Mesothelial cell of epicardium (in vitro differentiated cells): ENCODE data around the gene PDE4D. TPM values are rescaled to one million over a fixed set of nuclear protein-coding genes. Genes with fewer than 3 reads are reported as not detected.

Source experiments
- DNase-seq, 2 experiments: peaks; one replicate each; pipeline ENCODE4 v3.0.0; 2021; ENCODE audit warnings: low spot score in 2 of 2; ENCODE audit not compliant: unreplicated experiment in 2 of 2
- H3K27ac Mint-ChIP-seq: 2 replicates; pipeline ENCODE4 v1.8.0; 2021; ENCODE audit warnings: mixed read lengths
- H3K27me3 Mint-ChIP-seq: 2 replicates; pipeline ENCODE4 v1.8.0; 2021; ENCODE audit warnings: low read depth, mixed read lengths
- H3K36me3 Mint-ChIP-seq: 2 replicates; pipeline ENCODE4 v1.8.0; 2021; ENCODE audit warnings: mixed read lengths
- H3K4me1 Mint-ChIP-seq: 2 replicates; pipeline ENCODE4 v1.8.0; 2021; ENCODE audit warnings: mixed read lengths
- H3K4me3 Mint-ChIP-seq: 2 replicates; pipeline ENCODE4 v1.8.0; 2021; ENCODE audit warnings: mild to moderate bottlenecking, moderate library complexity, mixed read lengths
- H3K9me3 Mint-ChIP-seq: 2 replicates; pipeline ENCODE4 v1.8.0; 2021; ENCODE audit warnings: mixed read lengths
- total RNA-seq: library from RNA; stranded (reverse); gene quantifications from 3 replicates; pipeline ENCODE4 v1.2.1, GENCODE V29; 2021
- TF ChIP-seq, protein P1 (sequence below): fragments of 200-600 bp; sonication (generic); IDR thresholded peaks from one replicate; pipeline ENCODE4 v1.5.0; 2021; ENCODE audit warnings: antibody characterized with exemption; ENCODE audit not compliant: unreplicated experiment

Gene PDE4D
- total RNA-seq, 1 donor from 2014 or later, result 105 TPM

DNA sequence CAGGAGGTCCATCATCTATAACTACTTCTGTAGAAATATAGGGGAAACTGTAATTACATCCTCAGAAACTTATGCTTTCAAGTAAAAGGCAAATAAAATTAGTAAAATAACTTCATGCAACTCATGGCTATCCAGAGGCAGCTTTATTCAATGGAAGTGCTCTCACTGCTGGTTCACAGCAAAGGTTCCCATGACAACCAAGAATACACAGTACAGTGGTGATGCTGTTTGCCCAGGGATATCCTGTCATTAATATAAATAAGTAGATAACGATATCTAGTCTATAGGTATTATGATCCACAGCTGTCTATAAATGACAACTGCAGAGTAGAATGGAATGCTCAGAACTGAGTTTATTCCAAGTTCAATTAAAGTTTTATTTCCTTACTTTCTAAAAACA is 390.3 kb downstream of the PDE4D start:
- Mint-ChIP-seq H3K4me3 (no peak overlapping the region), H3K27me3 (no peaks in the 10 kb centered on the region)

DNA sequence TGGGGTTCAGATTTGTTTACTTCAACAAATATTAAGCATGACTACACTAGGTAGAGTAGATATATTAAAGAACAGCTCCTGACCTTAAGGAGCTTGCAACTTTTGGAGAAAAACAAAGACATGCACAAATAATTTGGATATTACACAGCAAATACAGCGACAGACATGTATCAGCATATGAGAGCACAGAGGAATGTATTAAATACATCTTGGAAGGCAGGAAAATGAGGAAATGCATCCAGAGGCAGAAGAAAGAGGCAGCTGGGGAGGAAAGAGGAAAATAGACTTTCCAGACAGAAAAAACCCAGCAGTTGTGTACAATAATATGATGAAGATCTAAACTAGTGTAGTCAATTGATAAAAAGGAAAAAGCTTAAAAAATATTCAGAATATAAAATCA is 392.2 kb downstream of the PDE4D start:
- Mint-ChIP-seq H3K9me3 (peaks cover 17% of the 10 kb centered on the region), H3K4me1 (peaks cover 27% of the 10 kb centered on the region), H3K36me3 (peaks cover 19% of the 10 kb centered on the region), H3K27ac (no peak overlapping the region), H3K27me3 (no peaks in the 10 kb centered on the region), H3K4me3 (no peak overlapping the region)
- DNase-seq, result no peak
- TF ChIP-seq, protein P1, sequence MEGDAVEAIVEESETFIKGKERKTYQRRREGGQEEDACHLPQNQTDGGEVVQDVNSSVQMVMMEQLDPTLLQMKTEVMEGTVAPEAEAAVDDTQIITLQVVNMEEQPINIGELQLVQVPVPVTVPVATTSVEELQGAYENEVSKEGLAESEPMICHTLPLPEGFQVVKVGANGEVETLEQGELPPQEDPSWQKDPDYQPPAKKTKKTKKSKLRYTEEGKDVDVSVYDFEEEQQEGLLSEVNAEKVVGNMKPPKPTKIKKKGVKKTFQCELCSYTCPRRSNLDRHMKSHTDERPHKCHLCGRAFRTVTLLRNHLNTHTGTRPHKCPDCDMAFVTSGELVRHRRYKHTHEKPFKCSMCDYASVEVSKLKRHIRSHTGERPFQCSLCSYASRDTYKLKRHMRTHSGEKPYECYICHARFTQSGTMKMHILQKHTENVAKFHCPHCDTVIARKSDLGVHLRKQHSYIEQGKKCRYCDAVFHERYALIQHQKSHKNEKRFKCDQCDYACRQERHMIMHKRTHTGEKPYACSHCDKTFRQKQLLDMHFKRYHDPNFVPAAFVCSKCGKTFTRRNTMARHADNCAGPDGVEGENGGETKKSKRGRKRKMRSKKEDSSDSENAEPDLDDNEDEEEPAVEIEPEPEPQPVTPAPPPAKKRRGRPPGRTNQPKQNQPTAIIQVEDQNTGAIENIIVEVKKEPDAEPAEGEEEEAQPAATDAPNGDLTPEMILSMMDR, result no peak

More for the DNA sequence above, 390.3 kb downstream of the PDE4D start:
- TF ChIP-seq, protein P1, result no peak
- Mint-ChIP-seq H3K36me3 (peaks cover 12% of the 10 kb centered on the region), H3K4me1 (peaks cover 31% of the 10 kb centered on the region), H3K9me3 (peaks cover 11% of the 10 kb centered on the region), H3K27ac (no peak overlapping the region)
- DNase-seq, result no peak

DNA sequence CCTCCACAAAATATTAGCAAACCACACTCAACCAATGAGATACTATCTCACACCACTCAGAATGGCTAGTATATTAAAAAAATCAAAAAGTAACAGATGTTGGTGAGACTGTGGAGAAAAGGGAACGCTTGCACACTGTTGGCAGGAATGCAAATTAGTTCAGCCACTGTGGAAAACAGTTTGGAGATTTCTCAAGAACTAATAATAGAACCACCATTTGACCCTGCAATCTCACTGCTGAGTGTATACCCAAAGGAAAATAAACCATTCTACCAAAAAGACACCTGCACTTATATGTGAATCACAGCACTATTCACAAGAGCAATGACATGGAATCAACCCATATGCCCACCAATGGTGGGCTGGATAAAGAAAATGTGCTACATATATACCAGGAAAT is 393.5 kb downstream of the PDE4D start:
- Mint-ChIP-seq H3K9me3 (peaks cover 17% of the 10 kb centered on the region), H3K4me3 (no peak overlapping the region), H3K27ac (no peak overlapping the region), H3K27me3 (no peaks in the 10 kb centered on the region), H3K4me1 (peaks cover 19% of the 10 kb centered on the region), H3K36me3 (peaks cover 19% of the 10 kb centered on the region)
- no peak for DNase-seq
- TF ChIP-seq, protein P1, result no peak

DNA sequence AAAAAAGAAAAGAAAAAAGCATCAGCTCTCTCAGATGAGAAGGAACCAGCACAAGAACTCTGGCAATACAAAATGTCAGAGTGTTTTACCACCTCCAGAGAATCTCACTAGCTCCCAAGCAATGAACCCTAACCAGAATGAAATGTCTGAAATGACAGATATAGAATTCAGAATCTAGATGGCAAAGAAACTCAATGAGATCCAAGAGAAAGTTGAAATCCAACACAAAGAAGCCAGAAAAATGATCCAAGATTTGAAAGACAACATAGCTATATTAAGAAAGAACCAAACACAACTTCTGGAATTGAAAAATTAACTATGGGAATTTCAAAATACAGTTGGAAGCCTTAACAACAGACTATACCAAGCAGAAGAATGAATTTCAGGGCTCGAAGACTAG is 396.3 kb downstream of the PDE4D start:
- H3K4me1 Mint-ChIP-seq, result peaks cover 12% of the 10 kb centered on the region
- TF ChIP-seq, protein P1, result no peak
- H3K9me3 Mint-ChIP-seq, result peaks cover 17% of the 10 kb centered on the region
- no peak overlapping the region for H3K4me3 Mint-ChIP-seq
- no peak overlapping the region for H3K27ac Mint-ChIP-seq
- H3K27me3 Mint-ChIP-seq, result no peaks in the 10 kb centered on the region
- DNase-seq, result no peak
- peaks cover 19% of the 10 kb centered on the region for H3K36me3 Mint-ChIP-seq

DNA sequence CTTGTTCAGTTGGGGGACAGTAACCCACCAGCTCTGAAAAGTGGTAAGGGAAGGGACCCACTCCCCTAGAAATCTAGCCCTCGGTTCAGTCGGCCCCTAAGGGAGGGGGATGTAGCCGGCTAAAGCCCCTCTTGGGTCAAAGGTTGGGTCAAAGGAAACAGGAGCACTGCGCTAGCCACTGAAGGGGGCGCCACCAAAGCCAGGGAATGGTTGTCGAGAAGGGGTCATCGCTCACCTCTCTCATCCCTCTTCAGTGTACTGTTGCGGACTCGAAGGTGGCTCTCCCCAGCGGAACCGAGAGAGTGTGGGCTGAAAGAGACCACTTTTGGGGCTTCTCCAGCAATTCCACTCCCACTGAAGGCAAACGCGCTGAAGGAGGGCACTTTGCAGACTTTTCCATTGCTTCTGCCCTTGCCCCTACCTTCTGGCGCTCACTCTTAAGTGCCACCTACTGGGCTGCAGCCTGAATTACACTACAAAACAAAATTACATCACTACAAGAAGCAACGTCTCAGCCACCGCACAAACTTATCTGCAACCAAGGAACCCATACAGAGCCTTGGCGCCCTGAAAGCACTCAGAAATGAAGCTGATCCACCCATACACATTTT is 396.9 kb downstream of the PDE4D start:
- Mint-ChIP-seq H3K27me3 (no peaks in the 10 kb centered on the region), H3K4me3 (no peak overlapping the region)
- DNase-seq, result no peak

More for the DNA sequence above, 396.9 kb downstream of the PDE4D start:
- Mint-ChIP-seq H3K36me3 (peaks cover 19% of the 10 kb centered on the region), H3K4me1 (peaks cover 6% of the 10 kb centered on the region), H3K27ac (no peak overlapping the region), H3K9me3 (peaks cover 17% of the 10 kb centered on the region)
- TF ChIP-seq, protein P1, result no peak
